ENCODE measurements around the gene RPS24.
A peak's percentile ranks its signal among the peaks of the same experiment; 100 is the strongest.
"Not testable (repeated sequence)": the region's sequence is repeated elsewhere in the genome, so short reads cannot be mapped to it uniquely, and the experiment has no call there.

RPS24 gene

GRCh38 chr10:78033637-78034470 is at the start of gene RPS24:
Gene RPS24, plus strand, starts transcription at chr10:78033863. Its CDS starts 39 bp downstream, at chr10:78033902.
- DNase-seq, result peak; percentile 93

DNA sequence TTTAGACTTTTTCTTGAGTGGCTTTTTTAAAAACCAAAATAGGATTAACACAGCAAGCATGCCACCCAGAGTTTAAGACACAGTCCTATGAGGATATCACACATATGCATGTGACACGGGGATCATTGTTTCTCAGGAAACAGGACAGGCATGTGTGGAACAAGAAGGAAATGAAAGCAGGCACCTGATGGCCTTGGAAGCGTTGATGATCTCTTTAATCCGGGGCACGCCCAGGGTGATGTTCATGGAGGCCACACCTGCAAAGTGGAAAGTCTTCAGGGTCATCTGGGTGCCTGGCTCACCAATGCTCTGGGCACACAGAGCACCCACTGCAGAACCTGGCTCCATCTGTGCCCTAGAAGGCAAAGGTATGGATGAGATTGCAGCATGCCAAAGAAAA is 48.7 kb upstream of the RPS24 start:
- no peak for DNase-seq

GRCh38 chr10:77987671-77988255 is 45.9 kb upstream of the RPS24 start:
- DNase-seq, result no peak

GRCh38 chr10:77989081-77989724 is 44.5 kb upstream of the RPS24 start:
- DNase-seq, result no peak

DNA sequence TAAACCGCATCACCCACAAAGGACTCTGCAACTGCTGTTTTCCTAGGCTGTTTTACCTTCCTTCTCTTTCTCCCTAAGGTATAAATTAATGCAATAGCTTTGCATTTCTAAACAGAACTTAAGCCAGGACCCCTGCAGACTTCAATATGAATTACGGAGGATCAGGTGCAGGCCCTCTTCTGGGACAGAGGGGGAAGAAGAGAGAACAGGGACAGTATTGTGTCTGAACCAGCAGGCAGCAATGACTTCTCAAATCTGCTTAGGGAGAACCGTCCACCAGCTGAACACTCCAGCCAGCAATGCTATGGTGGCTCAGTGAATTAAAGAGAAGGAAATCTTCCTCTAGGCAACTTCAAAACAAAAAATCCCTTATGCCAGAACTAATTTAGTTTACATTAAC is 40.0 kb upstream of the RPS24 start:
- no peak for DNase-seq

- not testable (repeated sequence) for DNase-seq
Measured at GRCh38 chr10:77998780-77999179, 34.9 kb upstream of the RPS24 start.

GRCh38 chr10:78000206-78000605 is 33.5 kb upstream of the RPS24 start:
- no peak for DNase-seq

DNA sequence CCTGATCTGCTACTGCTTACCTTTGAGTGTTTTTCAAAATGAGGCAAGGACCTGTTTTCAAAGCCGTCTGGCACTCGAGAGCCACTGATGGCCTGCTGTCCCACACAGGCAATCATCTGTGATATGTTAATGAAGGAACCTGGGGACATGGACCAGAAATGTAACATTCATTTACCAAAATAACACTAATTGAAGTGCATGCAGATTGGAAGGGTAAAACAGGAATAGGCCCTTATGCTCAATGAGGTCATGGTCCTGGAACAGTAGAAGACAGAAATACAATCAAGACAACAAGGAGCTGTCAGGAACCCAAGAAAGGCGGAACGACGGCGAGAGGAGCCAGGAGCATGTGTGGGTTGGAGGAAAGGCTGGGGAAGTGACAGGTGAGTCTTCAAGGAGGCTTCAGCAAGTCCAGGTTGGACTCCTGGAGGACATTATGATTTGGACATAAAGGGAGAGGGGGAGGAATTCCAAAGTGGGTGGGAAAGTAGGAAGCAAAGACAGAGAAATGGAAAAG is 32.6 kb upstream of the RPS24 start:
- no peak for DNase-seq

GRCh38 chr10:78002541-78003288 is 30.9 kb upstream of the RPS24 start:
- DNase-seq, result no peak

GRCh38 chr10:78004215-78005026 is 29.2 kb upstream of the RPS24 start:
- no peak for DNase-seq

- DNase-seq, result no peak
Measured at GRCh38 chr10:78007172-78007571, 26.5 kb upstream of the RPS24 start.

- no peak for DNase-seq
Measured at GRCh38 chr10:78009662-78010061, 24.0 kb upstream of the RPS24 start.

- DNase-seq, result no peak
Measured at GRCh38 chr10:78010278-78010677, 23.4 kb upstream of the RPS24 start.

- DNase-seq, result no peak
Measured at GRCh38 chr10:78011065-78011464, 22.6 kb upstream of the RPS24 start.

DNA sequence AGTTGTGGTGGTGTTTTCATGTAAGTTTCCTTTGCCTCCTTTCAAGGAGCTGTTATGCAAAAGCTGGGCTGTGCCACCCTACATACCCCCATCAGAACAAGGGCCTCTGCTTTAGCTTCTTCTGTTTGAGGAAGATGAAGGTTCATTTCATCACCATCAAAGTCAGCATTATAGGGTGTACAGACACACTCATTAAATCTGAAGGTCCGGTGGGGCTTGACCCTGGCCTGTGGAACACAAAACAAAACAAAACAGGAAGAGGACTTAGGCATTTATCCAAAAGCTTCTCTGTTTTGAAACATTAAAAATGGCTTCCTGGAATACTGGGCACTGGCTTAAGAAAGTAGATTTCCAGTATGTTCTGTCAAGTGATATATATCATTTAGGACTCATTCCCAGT is 20.1 kb upstream of the RPS24 start:
- DNase-seq, result no peak

DNA sequence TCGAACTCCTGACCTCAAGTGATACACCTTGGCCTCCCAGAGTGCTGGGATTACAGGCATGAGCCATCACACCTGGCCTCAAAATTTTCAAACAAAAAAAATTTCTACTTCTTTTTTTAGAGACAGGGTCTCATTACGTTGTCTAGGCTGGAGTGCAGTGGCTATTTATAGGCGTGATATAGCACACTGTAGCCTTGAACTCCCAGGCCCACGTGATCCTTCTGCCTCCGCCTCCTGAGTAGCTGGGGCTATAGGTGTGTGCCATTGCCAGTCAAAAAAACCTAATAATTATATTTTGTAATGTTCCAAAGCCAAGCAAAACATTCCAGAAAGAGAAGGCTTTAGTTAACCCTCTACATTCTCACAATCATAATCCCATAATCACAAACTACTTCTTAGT is 18.1 kb upstream of the RPS24 start:
- DNase-seq, result no peak

- DNase-seq, result no peak
Measured at GRCh38 chr10:78017856-78018255, 15.8 kb upstream of the RPS24 start.

DNA sequence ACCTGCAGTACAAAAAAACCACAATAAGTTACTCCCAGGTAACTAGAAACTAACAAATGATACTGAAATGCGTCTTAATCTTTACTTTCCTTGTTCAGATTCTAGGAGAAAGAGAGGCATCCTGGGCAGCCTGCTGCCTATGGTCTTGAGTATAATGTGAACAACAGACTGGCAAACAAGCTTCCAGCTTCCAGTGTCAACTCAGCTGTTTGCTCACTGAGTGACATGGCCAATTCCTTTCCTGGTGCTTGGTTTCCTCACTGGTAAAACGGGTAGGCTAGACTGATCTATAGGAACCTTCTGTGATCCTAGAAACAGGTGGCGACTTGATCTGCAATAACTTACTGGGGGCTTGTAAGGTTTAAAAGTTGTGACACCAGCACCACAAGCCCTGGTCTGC is 14.4 kb upstream of the RPS24 start:
- DNase-seq, result no peak

DNA sequence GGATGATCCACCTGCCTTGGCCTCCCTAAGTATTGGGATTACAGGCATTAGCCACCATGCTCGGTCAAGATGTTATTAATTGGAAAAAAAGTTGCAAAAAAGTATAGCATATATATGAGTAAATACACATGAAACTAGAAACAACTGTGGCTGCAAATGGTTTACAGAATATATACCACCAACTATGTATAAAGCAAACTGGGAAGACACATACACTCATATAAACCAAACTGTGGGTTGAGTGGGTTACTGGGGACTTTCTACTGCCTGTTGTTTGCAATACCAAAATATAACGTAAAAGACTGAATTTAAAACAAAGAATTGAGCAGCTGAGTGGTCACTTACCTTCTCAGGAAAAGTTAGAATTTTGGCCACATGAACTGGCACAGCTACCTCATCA is 12.5 kb upstream of the RPS24 start:
- DNase-seq, result no peak

- DNase-seq, result no peak
Measured at GRCh38 chr10:78023741-78024140, 9.9 kb upstream of the RPS24 start.

- DNase-seq, result no peak
Measured at GRCh38 chr10:78025685-78026364, 7.8 kb upstream of the RPS24 start.
